NCI-H187 (cell line): Measurements from ENCODE around the gene IBSP.
A peak's percentile ranks its signal among the peaks of the same experiment; 100 is the strongest.

Experiments used
- DNase-seq, 2 experiments: peaks; one replicate each; lab custom pipeline; 2025; lab: John Stamatoyannopoulos, UW

IBSP gene

GRCh38 chr4:87838205-87838604 lies 38.9 kb downstream of the IBSP start:
- no peak for DNase-seq

GRCh38 chr4:87838890-87839591 lies 39.7 kb downstream of the IBSP start:
- DNase-seq, result no peak

GRCh38 chr4:87839592-87839946 lies 40.2 kb downstream of the IBSP start:
- DNase-seq, result no peak

- DNase-seq, result no peak
Measured at GRCh38 chr4:87840149-87840548, 40.8 kb downstream of the IBSP start.

GRCh38 chr4:87843936-87844335 lies 44.6 kb downstream of the IBSP start:
- peak in 1 of 2 experiments; percentile 16 for DNase-seq

- DNase-seq, result no peak
Measured at GRCh38 chr4:87844452-87844851, 45.1 kb downstream of the IBSP start.

GRCh38 chr4:87846226-87846625 lies 46.9 kb downstream of the IBSP start:
- DNase-seq, result no peak

GRCh38 chr4:87848622-87849351 lies 49.4 kb downstream of the IBSP start:
- DNase-seq, result peak in 1 of 2 experiments; percentile 15

GRCh38 chr4:87849612-87850011 lies 50.3 kb downstream of the IBSP start:
- DNase-seq, result no peak

GRCh38 chr4:87851332-87851731 lies 52.0 kb downstream of the IBSP start:
- no peak for DNase-seq

- no peak for DNase-seq
Measured at GRCh38 chr4:87851953-87852352, 52.6 kb downstream of the IBSP start.

- DNase-seq, result no peak
Measured at GRCh38 chr4:87853108-87853507, 53.8 kb downstream of the IBSP start.

- no peak for DNase-seq
Measured at GRCh38 chr4:87853891-87854290, 54.5 kb downstream of the IBSP start.

- no peak for DNase-seq
Measured at GRCh38 chr4:87855559-87855958, 56.2 kb downstream of the IBSP start.

- DNase-seq, result no peak
Measured at GRCh38 chr4:87856816-87857215, 57.5 kb downstream of the IBSP start.

GRCh38 chr4:87857789-87858188 lies 58.4 kb downstream of the IBSP start:
- no peak for DNase-seq
